Retinal pigment epithelial cell (primary cell): ENCODE data around the gene ZNF136.

Source experiments
- DNase-seq: peaks from one replicate; pipeline ENCODE4 v3.0.0-alpha.2; 2010; ENCODE audit warnings: low read depth
- H3K4me3 ChIP-seq: 2 replicates; pipeline ENCODE4 v1.5.1; 2011; ENCODE audit warnings: mild to moderate bottlenecking, low read length, control low read depth, moderate library complexity
- CTCF ChIP-seq: conservative IDR thresholded peaks from 2 replicates; pipeline ENCODE4 v1.5.1; 2011; ENCODE audit warnings: low read depth, low read length, control low read depth, inconsistent platforms

ZNF136 gene

DNA sequence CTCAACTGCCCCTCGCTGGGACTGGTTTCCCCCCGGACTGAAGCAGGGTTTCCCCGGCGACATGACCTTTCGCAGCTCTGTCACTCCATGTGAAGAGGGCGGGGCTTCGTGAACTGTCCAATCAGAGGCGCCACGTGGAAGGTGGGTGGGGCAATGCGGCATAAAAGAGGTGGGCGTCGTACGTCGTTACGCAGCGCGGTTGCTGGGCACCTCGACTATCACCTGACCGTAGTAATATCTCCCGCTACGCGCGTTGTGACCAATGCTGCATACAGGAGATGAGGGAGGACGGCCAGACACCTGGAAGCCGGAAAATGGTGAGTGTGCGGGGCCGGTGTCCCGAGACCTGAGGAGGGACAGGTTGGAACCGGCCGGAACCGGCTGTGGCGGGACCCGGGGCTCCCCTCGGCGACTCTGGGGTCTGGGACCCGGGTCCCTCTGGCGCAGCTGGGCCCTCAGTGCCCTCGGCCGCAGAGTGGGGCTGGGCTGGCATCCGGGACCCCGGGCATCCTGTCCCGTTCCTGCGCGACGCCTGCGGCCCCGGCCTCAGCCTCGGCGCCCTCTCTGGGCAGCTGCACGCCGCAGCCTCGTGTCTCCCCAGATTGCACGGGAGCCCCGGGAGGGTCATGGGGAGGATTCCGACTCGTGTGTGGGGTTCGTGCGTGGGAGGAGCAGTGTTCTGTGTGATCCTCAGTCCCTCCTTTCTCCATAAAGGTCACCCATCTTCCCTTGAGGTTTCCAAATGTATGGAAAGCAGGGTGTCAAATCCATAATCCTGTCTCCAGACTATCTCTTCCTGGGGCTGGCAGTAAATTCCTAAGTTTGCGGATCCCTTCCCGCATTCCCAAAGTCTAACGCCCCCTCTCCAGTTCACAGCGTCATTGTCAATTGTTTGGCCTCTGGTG, 32.2 kb downstream of the ZNF136 start:
- TF ChIP-seq CTCF, result no peak
- H3K4me3 ChIP-seq, result peak overlapping the region; percentile 63
- DNase-seq, result peak; percentile 49

DNA sequence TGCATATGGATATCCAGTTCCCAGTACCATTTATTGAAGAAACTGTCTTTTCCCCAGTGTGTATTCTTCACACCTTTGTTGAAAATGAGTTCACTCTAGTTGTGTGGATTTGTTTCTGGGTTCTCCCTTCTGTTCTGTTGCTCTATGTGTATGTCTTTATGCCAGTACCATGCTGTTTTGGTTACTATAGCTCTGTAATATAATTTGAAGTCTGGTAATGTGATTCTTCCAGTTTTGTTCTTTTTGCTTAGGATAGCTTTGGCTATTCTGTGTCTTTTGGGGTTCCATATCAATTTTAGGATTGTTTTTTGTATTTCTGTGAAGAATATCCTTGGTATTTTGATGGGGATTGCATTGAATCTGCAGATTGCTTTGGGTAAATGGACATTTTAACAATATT, 35.2 kb downstream of the ZNF136 start:
- no peak overlapping the region for H3K4me3 ChIP-seq
- TF ChIP-seq CTCF, result no peak
- DNase-seq, result no peak

DNA sequence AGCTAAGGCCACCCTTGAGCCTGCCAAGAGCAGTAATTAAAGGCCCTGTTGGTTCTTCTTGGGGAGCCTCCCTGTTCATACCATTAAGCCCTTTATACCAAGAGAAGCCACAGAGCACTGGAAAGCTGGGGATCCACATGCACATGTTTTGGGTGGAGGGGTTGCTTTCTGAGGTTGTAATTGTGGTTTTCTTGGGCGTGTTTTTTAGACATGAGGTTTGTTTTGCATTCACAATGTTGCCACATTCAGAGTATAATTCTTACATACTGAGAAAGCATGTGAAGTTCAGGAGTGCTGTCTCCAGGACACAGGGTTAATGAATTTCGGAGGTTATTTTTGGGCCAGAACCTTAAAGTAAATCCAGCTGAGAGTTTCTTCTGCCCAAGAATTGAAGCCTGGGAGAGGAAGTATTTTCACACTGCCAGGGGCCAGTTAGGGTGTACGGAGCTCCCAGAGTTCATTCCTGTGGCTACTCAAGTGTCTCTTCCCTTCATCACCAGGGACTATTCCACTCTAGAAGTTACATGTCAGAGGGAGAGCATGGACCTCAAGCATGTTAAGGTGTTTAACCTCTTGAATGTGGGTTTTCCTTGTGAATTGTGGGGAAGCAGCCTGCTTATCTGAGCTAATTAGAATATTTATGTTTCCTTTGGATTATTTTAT, 37.0 kb downstream of the ZNF136 start:
- no peak for TF ChIP-seq CTCF
- no peak overlapping the region for H3K4me3 ChIP-seq
- DNase-seq, result no peak

GRCh38 chr19:12202250-12202649, 39.4 kb downstream of the ZNF136 start:
- no peak overlapping the region for H3K4me3 ChIP-seq
- DNase-seq, result no peak
- TF ChIP-seq CTCF, result no peak

GRCh38 chr19:12205296-12205695, 42.4 kb downstream of the ZNF136 start:
- no peak for TF ChIP-seq CTCF

GRCh38 chr19:12208221-12208620, 45.3 kb downstream of the ZNF136 start:
- DNase-seq, result no peak
- TF ChIP-seq CTCF, result no peak
- H3K4me3 ChIP-seq, result no peak overlapping the region

More at GRCh38 chr19:12205296-12205695, 42.4 kb downstream of the ZNF136 start:
- H3K4me3 ChIP-seq, result no peak overlapping the region
- DNase-seq, result no peak
